Naive B cell (primary cell): Measurements from ENCODE around the gene GCM1. TPM values are rescaled to one million over a fixed set of nuclear protein-coding genes. Genes with fewer than 3 reads are reported as not detected.

ENCODE experiments used
- ATAC-seq, 2 donors: fragments of 150-1000 bp; cut with Tn5 transposase; 2 replicates each; pipeline ENCODE4 v1.10.0; 2021; ENCODE audit warnings: low read depth in 2 of 2, mild to moderate bottlenecking in 2 of 2, moderate library complexity in 2 of 2
- DNase-seq: peaks from one replicate; pipeline ENCODE4 v3.0.0; 2022
- H3K27ac Mint-ChIP-seq, 6 donors: one replicate each; pipeline ENCODE4 v1.8.0; 2020 to 2022; ENCODE audit warnings: mild to moderate bottlenecking in 6 of 6, mixed read lengths in 6 of 6, moderate library complexity in 5 of 6, inconsistent platforms in 2 of 6
- H3K27me3 Mint-ChIP-seq, 3 donors: one replicate each; pipeline ENCODE4 v1.8.0; 2021 to 2022; ENCODE audit warnings: mixed read lengths in 3 of 3, mild to moderate bottlenecking in 1 of 3
- H3K36me3 Mint-ChIP-seq, 2 donors: one replicate each; pipeline ENCODE4 v1.8.0; 2020 to 2022; ENCODE audit warnings: mixed read lengths in 2 of 2, inconsistent platforms in 1 of 2, mild to moderate bottlenecking in 1 of 2
- H3K4me1 Mint-ChIP-seq, 3 donors: one replicate each; pipeline ENCODE4 v1.8.0; 2020 to 2022; ENCODE audit warnings: mixed read lengths in 3 of 3, inconsistent platforms in 1 of 3, mild to moderate bottlenecking in 1 of 3, moderate library complexity in 1 of 3
- H3K4me3 Mint-ChIP-seq, 8 donors: one replicate each; pipeline ENCODE4 v1.8.0; 2020 to 2022; ENCODE audit warnings: mild to moderate bottlenecking in 8 of 8, mixed read lengths in 8 of 8, moderate library complexity in 8 of 8, inconsistent platforms in 2 of 8
- H3K9me3 Mint-ChIP-seq, 7 donors: one replicate each; pipeline ENCODE4 v1.8.0; 2020 to 2022; ENCODE audit warnings: mixed read lengths in 7 of 7, mild to moderate bottlenecking in 5 of 7, inconsistent platforms in 2 of 7, moderate library complexity in 1 of 7
- polyA plus RNA-seq, 6 donors: library from polyadenylated mRNA; unstranded; fragments of 300-500 nt; fragmentation: Illumina TruSeq; gene quantifications; one replicate each; pipeline ENCODE4 v1.2.3, GENCODE V29; 2021; ENCODE audit warnings: low read depth in 6 of 6

Gene GCM1
- polyA plus RNA-seq, 6 donors from 2014 or later: 0.09 to 0.54 (median 0.31) TPM; not detected in 1

DNA sequence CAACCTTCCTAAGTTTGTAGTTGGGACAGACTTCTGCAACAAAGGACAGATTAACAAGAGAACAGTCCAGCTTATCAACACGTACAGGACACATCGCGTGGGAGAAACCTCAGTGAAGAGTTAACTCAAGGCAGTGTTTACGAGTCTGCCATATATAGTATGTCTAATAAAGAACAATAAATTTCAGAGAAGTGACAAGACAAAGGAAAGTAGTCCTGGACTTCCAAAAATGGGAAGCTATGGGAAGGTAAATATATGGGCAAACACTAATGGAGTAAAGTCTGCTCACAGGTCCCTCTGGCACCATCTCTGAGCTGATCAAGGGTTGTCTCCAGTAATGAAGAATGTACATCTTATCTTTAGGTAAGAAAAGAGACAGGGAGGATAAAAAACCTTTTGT, 34.9 kb downstream of the GCM1 start:
- Mint-ChIP-seq H3K36me3 (no peaks in the 10 kb centered on the region), H3K4me1 (no peaks in the 10 kb centered on the region), H3K4me3 (no peak overlapping the region), H3K27me3 (peaks cover 0 to 15% (median 6%) of the 10 kb centered on the region in 3 donors), H3K27ac (no peak overlapping the region), H3K9me3 (peaks cover 0 to 9% (median 2%) of the 10 kb centered on the region in 7 donors)
- DNase-seq (no peak), ATAC-seq (no peak)

DNA sequence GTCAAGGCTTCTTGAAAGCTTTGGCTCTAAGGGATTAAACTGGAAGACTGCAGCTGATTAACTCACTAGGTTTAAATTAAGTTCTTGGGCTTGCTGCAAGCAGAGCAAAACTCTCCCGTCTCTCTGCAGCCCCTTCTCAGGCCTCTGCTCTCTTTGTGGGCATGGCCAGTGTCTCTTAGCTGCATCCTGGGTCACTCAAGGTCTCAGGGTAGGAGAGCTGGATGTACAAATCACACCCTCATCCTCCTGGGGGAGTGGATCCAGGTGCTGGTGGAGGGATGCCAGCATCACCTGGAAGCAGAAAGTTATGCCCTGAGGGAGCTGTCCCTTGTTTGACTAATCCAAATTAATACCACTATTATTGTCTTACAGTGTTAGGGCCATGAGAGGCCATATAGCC, 35.8 kb downstream of the GCM1 start:
- no peak for ATAC-seq
- Mint-ChIP-seq H3K36me3 (no peaks in the 10 kb centered on the region), H3K4me1 (no peaks in the 10 kb centered on the region), H3K9me3 (peaks cover 0 to 9% (median 2%) of the 10 kb centered on the region in 7 donors), H3K27ac (peak overlapping the region in 1 of 6 donors; percentile 5), H3K27me3 (peaks cover 0 to 15% (median 6%) of the 10 kb centered on the region in 3 donors), H3K4me3 (no peak overlapping the region)
- no peak for DNase-seq

DNA sequence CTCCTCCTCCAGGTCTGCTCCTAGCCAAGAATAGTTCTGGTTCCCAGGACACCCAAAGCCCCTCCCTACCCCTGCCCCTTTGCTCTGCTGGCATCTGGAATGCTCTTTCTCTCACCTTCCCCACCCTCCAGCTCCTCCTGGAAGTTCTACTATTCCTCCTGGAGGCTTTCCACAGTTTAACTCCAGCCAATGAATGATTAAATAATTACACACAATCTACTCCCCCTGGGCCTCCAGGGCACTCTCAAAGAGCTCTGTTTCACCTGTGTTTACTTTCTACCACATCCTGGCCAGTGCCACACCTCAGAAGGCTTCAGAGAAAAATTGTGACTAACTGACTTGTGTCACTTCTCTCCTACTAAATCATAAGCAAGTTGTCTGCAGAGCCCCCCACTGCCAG, 36.2 kb downstream of the GCM1 start:
- DNase-seq (no peak), ATAC-seq (no peak)
- H3K36me3 Mint-ChIP-seq: no peaks in the 10 kb centered on the region
- H3K4me3 Mint-ChIP-seq: no peak overlapping the region
- H3K27me3 Mint-ChIP-seq: peaks cover 0 to 15% (median 6%) of the 10 kb centered on the region in 3 donors
- H3K27ac Mint-ChIP-seq: peak overlapping the region in 1 of 6 donors; percentile 59
- H3K9me3 Mint-ChIP-seq: peaks cover 0 to 9% (median 2%) of the 10 kb centered on the region in 7 donors
- H3K4me1 Mint-ChIP-seq: no peaks in the 10 kb centered on the region

DNA sequence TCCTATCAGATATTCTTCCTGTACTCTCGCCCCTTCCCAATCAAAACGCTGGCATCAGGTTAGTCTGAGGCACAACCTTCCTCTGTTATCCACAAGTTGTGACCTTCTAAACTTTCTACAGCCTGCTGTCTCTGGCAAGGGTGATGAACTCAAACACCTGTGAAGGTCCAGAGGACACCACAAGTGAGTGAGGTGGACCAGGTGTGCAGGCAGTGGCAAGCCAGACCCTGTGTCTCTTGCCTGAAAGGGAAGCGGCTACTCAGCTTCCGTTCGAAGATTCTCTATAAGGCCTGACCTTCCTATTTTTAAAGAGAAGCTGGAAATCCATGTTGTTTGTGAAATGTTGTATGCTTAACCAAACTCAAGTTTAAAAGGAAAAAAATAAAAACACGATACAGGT, 36.8 kb downstream of the GCM1 start:
- H3K36me3 Mint-ChIP-seq: no peaks in the 10 kb centered on the region

DNA sequence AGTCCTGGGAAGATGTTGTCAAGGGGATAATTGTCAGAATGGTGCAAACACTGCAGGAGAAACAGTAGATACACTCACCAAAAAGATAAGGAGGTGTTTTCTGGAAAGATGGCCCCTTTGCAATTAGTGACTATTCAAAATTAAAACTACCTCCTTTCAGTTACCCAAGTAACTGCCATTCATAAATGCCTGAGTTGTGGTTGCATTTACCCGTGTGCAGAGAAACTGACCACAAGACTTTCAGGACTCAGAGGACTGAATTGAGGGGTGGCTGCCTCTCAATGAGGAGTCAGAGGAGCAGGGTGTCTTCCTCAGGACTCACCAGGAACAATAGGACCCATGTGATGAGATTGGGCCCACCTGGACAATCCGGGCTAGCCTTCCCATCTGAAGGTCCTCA, 39.0 kb downstream of the GCM1 start:
- H3K4me1 Mint-ChIP-seq: no peaks in the 10 kb centered on the region
- no peak overlapping the region for H3K27ac Mint-ChIP-seq
- H3K36me3 Mint-ChIP-seq: no peaks in the 10 kb centered on the region
- H3K4me3 Mint-ChIP-seq: no peak overlapping the region
- no peaks in the 10 kb centered on the region for H3K9me3 Mint-ChIP-seq
- DNase-seq: no peak
- no peak for ATAC-seq
- H3K27me3 Mint-ChIP-seq: peaks cover 0 to 6% (median 6%) of the 10 kb centered on the region in 3 donors

More for the DNA sequence above, 36.8 kb downstream of the GCM1 start:
- peak overlapping the region in 1 of 6 donors; percentile 83 for H3K27ac Mint-ChIP-seq
- H3K27me3 Mint-ChIP-seq: peaks cover 0 to 15% (median 6%) of the 10 kb centered on the region in 3 donors
- peak overlapping the region in 1 of 8 donors; percentile 26 for H3K4me3 Mint-ChIP-seq
- H3K4me1 Mint-ChIP-seq: no peaks in the 10 kb centered on the region
- DNase-seq (no peak), ATAC-seq (no peak)
- peaks cover 0 to 9% (median 2%) of the 10 kb centered on the region in 7 donors for H3K9me3 Mint-ChIP-seq

DNA sequence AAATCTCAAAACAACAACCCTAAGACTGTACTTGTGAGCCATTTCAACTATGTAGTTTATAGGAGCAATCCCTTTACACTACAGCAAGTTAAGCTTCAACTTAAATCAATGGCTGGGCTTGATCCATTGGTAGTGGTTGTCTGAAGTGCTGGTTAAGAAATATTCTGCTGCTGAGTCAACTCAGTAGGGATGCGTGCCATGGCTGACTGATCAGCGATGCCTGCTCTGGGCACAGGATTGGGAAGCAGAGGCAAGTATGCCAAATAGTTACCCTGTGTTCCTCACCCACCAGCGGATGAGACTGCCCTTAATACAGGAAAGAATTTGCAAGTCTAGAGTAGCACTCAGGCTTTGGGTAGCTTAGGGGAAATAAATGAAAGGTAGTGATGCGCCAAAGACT, 41.5 kb downstream of the GCM1 start:
- Mint-ChIP-seq H3K27ac (no peak overlapping the region), H3K4me3 (no peak overlapping the region), H3K9me3 (no peaks in the 10 kb centered on the region), H3K36me3 (no peaks in the 10 kb centered on the region), H3K27me3 (no peaks in the 10 kb centered on the region), H3K4me1 (no peaks in the 10 kb centered on the region)
- DNase-seq: no peak
- ATAC-seq: no peak

DNA sequence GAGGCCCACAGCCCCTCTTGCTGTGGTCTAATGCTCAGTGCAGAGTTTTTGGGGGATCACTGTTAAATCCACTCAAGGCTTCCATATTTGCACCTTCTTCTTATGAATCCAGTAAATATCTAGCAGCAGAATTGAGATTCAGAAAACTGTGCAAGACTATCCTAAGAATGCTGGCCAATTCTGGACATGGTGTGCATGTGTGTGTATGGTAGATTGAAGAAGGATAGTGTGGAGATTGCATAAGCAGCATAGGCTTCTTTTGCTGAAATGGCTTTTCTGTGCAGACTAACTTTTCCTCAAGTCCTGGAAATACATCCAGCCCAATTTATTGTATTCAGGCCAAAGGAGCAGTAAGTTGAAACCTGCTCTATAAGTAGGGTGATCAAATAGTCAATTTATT, 43.7 kb downstream of the GCM1 start:
- peaks cover 0 to 10% of the 10 kb centered on the region in 2 donors for H3K36me3 Mint-ChIP-seq
- H3K27me3 Mint-ChIP-seq: no peaks in the 10 kb centered on the region
- no peak overlapping the region for H3K4me3 Mint-ChIP-seq
- H3K4me1 Mint-ChIP-seq: no peaks in the 10 kb centered on the region
- no peak for ATAC-seq
- no peaks in the 10 kb centered on the region for H3K9me3 Mint-ChIP-seq
- H3K27ac Mint-ChIP-seq: no peak overlapping the region
- DNase-seq: no peak

DNA sequence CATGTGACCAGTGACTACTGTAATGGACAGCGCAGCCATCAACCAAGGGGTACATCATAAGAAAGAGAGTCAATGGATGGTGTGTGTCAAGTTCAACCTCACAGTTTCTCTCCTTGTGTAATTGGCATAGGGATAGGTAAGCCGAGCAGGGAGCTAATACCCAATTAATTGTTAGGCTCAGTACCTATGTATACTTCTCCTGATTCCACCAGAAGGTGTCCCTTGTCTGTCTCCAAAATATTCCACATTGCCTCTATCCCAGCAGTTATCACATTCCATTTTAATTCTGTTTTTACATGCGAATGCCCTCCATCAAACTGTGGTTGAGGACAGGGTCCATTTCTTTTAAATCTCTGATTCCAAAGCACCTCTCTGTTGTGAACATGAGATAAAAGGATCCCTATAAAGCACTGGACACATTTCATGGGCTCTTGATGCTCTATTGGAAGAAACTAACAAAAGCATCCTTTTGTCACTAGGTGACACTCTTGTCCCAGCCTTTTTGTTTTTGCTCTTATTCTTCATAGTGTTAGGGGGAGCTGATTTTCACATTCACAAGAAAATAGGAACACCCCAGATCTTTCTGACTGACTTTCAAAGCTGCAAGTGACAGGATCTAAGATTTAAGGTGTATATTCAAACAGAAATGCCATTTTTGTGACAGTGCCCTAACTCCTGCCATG, 44.5 kb downstream of the GCM1 start:
- Mint-ChIP-seq H3K4me1 (no peaks in the 10 kb centered on the region), H3K9me3 (no peaks in the 10 kb centered on the region), H3K36me3 (peaks cover 0 to 10% of the 10 kb centered on the region in 2 donors), H3K4me3 (no peak overlapping the region), H3K27me3 (no peaks in the 10 kb centered on the region), H3K27ac (no peak overlapping the region)
- ATAC-seq (peak in 1 of 2 donors; percentile 63), DNase-seq (peak; percentile 22)

DNA sequence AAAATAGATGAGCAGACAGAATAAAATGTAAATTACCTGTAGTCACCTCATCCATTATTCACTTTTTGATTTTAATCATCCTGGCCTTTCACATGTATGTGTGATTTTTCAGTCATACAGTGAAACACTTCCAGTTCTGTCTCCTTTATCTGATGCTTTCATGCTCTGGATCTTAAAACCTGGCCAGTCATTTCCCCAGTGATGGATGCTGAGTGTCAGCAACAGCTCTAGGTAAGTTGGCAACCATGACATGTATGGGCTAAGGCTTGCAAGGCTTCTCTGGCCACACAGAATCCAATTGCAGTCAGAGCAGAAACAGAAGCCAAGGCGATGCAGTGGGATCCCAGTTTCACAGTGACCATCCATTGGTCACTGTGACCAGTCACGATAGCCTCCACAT, 47.6 kb downstream of the GCM1 start:
- H3K36me3 Mint-ChIP-seq: peaks cover 7 to 18% of the 10 kb centered on the region in 2 donors
- H3K27ac Mint-ChIP-seq: peak overlapping the region in 2 of 6 donors; percentile 9 to 13

DNA sequence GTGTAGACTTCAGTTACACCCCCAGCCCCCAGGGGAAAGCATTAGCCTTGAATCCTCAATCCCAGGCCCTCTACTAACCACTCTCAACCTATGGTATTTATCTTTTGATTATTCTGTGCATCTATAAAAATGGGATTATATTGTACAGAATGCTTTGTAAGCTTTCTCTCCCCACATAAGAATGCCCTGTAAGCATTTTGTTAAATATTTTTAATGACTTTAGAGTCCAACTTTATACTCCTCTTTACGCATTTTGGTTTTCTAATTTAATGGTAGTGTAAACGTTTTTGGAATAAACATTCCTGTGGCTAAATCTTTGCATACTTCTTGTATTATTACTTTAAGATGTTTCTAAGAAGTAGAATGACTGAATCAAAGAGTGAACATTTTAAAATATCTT, 48.1 kb downstream of the GCM1 start:
- ATAC-seq (no peak), DNase-seq (no peak)
- H3K4me3 Mint-ChIP-seq: no peak overlapping the region
- peaks cover 8 to 21% of the 10 kb centered on the region in 2 donors for H3K36me3 Mint-ChIP-seq
- H3K4me1 Mint-ChIP-seq: no peaks in the 10 kb centered on the region
- H3K27ac Mint-ChIP-seq: no peak overlapping the region
- no peaks in the 10 kb centered on the region for H3K27me3 Mint-ChIP-seq
- no peaks in the 10 kb centered on the region for H3K9me3 Mint-ChIP-seq

More for the DNA sequence above, 47.6 kb downstream of the GCM1 start:
- ATAC-seq (no peak), DNase-seq (no peak)
- no peaks in the 10 kb centered on the region for H3K4me1 Mint-ChIP-seq
- no peaks in the 10 kb centered on the region for H3K27me3 Mint-ChIP-seq
- H3K4me3 Mint-ChIP-seq: no peak overlapping the region
- H3K9me3 Mint-ChIP-seq: no peaks in the 10 kb centered on the region

DNA sequence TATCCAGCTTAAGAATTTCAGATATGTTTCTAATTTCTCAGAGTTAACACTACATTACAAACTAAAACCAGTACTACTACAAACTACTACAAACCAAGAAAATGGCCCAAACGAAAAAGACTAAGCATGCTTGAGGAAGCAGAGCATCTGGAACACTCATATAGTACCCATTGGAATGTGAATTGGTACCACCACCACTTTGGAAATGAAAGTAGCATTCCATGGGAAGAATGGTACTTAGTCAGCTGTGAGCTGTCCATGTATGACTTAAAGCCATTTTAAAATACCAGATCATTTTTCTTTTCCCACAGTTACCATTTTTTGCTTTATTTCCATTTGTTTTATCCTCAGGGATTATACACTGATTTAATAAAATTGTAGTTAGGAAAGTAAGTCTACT, 52.9 kb downstream of the GCM1 start:
- H3K4me3 Mint-ChIP-seq: no peak overlapping the region
- no peak for ATAC-seq
- peaks cover 19 to 32% of the 10 kb centered on the region in 2 donors for H3K36me3 Mint-ChIP-seq

DNA sequence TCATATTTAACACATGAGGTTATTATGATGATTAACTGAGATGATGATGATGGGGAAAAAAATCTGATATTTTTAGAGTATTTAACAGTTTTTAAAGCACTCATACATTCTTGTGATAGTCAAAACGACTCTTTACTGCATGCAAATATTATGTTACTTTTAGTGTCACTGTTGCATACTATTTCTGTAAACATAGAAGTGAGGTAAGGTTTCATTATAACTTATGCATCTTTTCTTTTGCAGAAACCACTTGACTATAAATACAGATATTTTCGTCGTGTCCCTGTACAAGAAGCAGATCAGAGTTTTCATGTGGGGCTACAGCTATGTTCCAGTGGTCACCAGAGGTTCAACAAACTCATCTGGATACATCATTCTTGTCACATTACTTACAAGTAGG, 53.4 kb downstream of the GCM1 start:
- Mint-ChIP-seq H3K4me3 (no peak overlapping the region), H3K36me3 (peaks cover 19 to 32% of the 10 kb centered on the region in 2 donors), H3K27me3 (no peaks in the 10 kb centered on the region), H3K4me1 (no peaks in the 10 kb centered on the region), H3K27ac (no peak overlapping the region), H3K9me3 (no peaks in the 10 kb centered on the region)
- no peak for DNase-seq
- ATAC-seq: no peak

More for the DNA sequence above, 52.9 kb downstream of the GCM1 start:
- no peak for DNase-seq
- Mint-ChIP-seq H3K27me3 (no peaks in the 10 kb centered on the region), H3K9me3 (no peaks in the 10 kb centered on the region), H3K27ac (no peak overlapping the region), H3K4me1 (no peaks in the 10 kb centered on the region)

DNA sequence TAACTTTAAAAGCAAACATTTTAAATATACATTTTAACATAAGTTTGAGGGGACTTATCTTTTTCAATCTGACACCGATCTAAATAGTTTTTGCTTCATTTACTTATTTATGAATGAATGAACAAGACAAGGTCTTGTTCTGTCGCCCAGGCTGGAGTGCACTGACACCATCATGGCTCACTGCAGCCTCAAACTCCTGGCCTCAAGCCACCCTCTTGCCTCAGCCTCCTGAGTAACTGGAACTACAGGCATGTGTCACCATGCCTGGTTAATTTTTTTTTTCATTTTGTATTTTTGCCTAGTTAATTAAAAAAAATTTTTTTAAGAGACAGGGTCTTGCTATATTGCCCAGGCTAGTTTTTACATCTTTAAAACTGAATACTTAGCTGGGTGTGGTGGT, 58.1 kb downstream of the GCM1 start:
- H3K4me1 Mint-ChIP-seq: no peaks in the 10 kb centered on the region
- H3K4me3 Mint-ChIP-seq: no peak overlapping the region
- no peak for DNase-seq
- H3K27ac Mint-ChIP-seq: no peak overlapping the region
- peaks cover 10 to 28% of the 10 kb centered on the region in 2 donors for H3K36me3 Mint-ChIP-seq
- no peak for ATAC-seq
- H3K9me3 Mint-ChIP-seq: no peaks in the 10 kb centered on the region
- H3K27me3 Mint-ChIP-seq: no peaks in the 10 kb centered on the region

DNA sequence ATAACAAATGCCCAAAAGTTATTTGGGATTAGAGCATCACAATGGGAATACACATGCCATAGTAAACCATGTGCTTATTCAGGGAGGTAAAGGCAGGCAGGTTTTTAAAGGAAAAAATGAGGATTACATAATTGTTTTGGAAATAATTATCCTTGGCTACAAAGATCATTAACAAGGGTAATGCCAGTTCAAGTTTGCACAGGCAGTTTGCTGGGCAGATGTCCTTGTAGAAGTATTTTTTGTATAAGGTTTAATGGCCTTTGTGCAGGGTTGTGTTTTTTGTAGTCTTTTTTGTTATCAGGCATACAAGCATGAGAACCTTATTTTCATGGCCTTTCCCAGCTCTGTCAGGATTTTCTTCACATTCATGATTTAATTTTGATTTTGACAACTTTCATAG, 58.7 kb downstream of the GCM1 start:
- no peaks in the 10 kb centered on the region for H3K9me3 Mint-ChIP-seq
- H3K27ac Mint-ChIP-seq: no peak overlapping the region
- no peak for DNase-seq
- H3K4me3 Mint-ChIP-seq: no peak overlapping the region
- peaks cover 10 to 22% of the 10 kb centered on the region in 2 donors for H3K36me3 Mint-ChIP-seq
- no peaks in the 10 kb centered on the region for H3K27me3 Mint-ChIP-seq
- no peak for ATAC-seq
- H3K4me1 Mint-ChIP-seq: no peaks in the 10 kb centered on the region
